PC-9 (cell line): ENCODE data around the gene SPATS2L. TPM values are rescaled to one million over a fixed set of nuclear protein-coding genes. Genes with fewer than 3 reads are reported as not detected.

Experiments used
- BruUV-seq: library from RNA; stranded (reverse); fragments of 400-500 nt; replicated peaks from 2 replicates; lab custom pipeline; 2021; lab: Mats Ljungman, UMichigan
- CTCF ChIA-PET: fragments of 300-600 bp; sonication (Branson Sonifier 250); formaldehyde crosslinking; loops from one replicate; lab custom pipeline; 2022; ENCODE audit warnings: antibody characterized with exemption; lab: Charles Lee
- POLR2A ChIA-PET: fragments of 300-600 bp; sonication (Branson Sonifier 250); formaldehyde crosslinking; loops from one replicate; lab custom pipeline; 2022; ENCODE audit warnings: antibody characterized with exemption; ENCODE audit not compliant: unreplicated experiment; lab: Charles Lee
- DNase-seq, 2 experiments: peaks; one replicate each; pipeline versions ENCODE4 v3.0.0 to v3.0.0-alpha.2; 2015 to 2022; ENCODE audit warnings: mixed read lengths in 1 of 2
- H2AFZ ChIP-seq: fragments of 200-600 bp; sonication (generic); 2 replicates; pipeline ENCODE4 v1.8.1; 2017; ENCODE audit warnings: antibody characterized with exemption
- H3F3A ChIP-seq: fragments of 200-600 bp; sonication (generic); 2 replicates; pipeline ENCODE4 v1.8.1; 2017; ENCODE audit warnings: antibody characterized with exemption, mild to moderate bottlenecking, low read depth; ENCODE audit not compliant: insufficient read depth
- H3K27ac ChIP-seq: fragments of 200-600 bp; sonication (generic); 2 replicates; pipeline ENCODE4 v1.6.1; 2016; ENCODE audit warnings: mixed run types
- H3K27me3 ChIP-seq: fragments of 200-600 bp; sonication (generic); 2 replicates; pipeline ENCODE4 v1.6.1; 2016; ENCODE audit warnings: low read depth, mixed run types; ENCODE audit not compliant: insufficient read depth
- H3K36me3 ChIP-seq: fragments of 200-600 bp; sonication (generic); 2 replicates; pipeline ENCODE4 v1.6.1; 2016; ENCODE audit warnings: low read depth, mixed run types
- H3K4me1 ChIP-seq: fragments of 200-600 bp; sonication (generic); replicated peaks from 2 replicates; pipeline ENCODE4 v1.6.1; 2016; ENCODE audit warnings: mixed run types; ENCODE audit not compliant: insufficient read depth
- H3K4me2 ChIP-seq: fragments of 200-600 bp; sonication (generic); 2 replicates; pipeline ENCODE4 v1.6.1; 2017; ENCODE audit warnings: mixed run types
- H3K4me3 ChIP-seq: fragments of 200-600 bp; sonication (generic); 2 replicates; pipeline ENCODE4 v1.6.1; 2016; ENCODE audit warnings: mixed run types
- H3K79me2 ChIP-seq: fragments of 200-600 bp; sonication (generic); 2 replicates; pipeline ENCODE4 v1.6.1; 2017; ENCODE audit warnings: low read depth, mixed run types
- H3K9me2 ChIP-seq: fragments of 200-600 bp; sonication (generic); 2 replicates; pipeline ENCODE4 v1.8.1; 2017; ENCODE audit warnings: mild to moderate bottlenecking; ENCODE audit not compliant: insufficient read depth
- H3K9me3 ChIP-seq: fragments of 200-600 bp; sonication (generic); 2 replicates; pipeline ENCODE4 v1.8.1; 2016; ENCODE audit warnings: low read depth; ENCODE audit not compliant: insufficient read depth
- H4K20me1 ChIP-seq: fragments of 200-600 bp; sonication (generic); 2 replicates; pipeline ENCODE4 v1.8.1; 2017; ENCODE audit not compliant: insufficient read depth
- CTCF ChIP-seq: fragments of 200-600 bp; sonication (generic); conservative IDR thresholded peaks from 2 replicates; pipeline ENCODE4 v1.6.1; 2017; ENCODE audit warnings: mixed run types, antibody characterized with exemption, mild to moderate bottlenecking, moderate library complexity
- EZH2 ChIP-seq: fragments of 200-600 bp; sonication (generic); IDR thresholded peaks from 2 replicates; pipeline ENCODE4 v1.8.0; 2017; ENCODE audit warnings: antibody characterized with exemption, low read depth
- intact Hi-C: fragments of 100-400 bp; cut with micrococcal nuclease; formaldehyde crosslinking; loops from one replicate; pipeline ENCODE4 v1.10.0; 2022; ENCODE audit not compliant: unreplicated experiment
- total RNA-seq: library from RNA; stranded (reverse); gene quantifications from 2 replicates; pipeline ENCODE4 v1.2.3, GENCODE V29; 2021

SPATS2L gene
- total RNA-seq, 1 experiment from 2014 or later = 199 TPM

GRCh38 chr2:200438846-200439245, 132.4 kb downstream of the SPATS2L start:
- POLR2A ChIA-PET = no interaction called here
- TF ChIP-seq CTCF (no peak), EZH2 (no peak)
- no TSS peak for BruUV-seq

GRCh38 chr2:200439981-200440380, 133.5 kb downstream of the SPATS2L start:
- peaks cover 56% of the 10 kb centered on the region for H3K36me3 ChIP-seq
- H3F3A ChIP-seq = no peaks in the 10 kb centered on the region
- H3K27ac ChIP-seq = no peak overlapping the region
- no TSS peak for BruUV-seq
- intact Hi-C loops = no loop called here
- no peak overlapping the region for H3K4me3 ChIP-seq
- no peaks in the 10 kb centered on the region for H3K9me3 ChIP-seq
- ChIA-PET POLR2A (no interaction called here), CTCF (no interaction called here)
- H3K79me2 ChIP-seq = no peaks in the 10 kb centered on the region
- H3K9me2 ChIP-seq = no peaks in the 10 kb centered on the region
- no peak overlapping the region for H2AFZ ChIP-seq
- H3K4me1 ChIP-seq = no peaks in the 10 kb centered on the region
- no peak overlapping the region for H3K4me2 ChIP-seq
- DNase-seq = no peak
- TF ChIP-seq EZH2 (no peak), CTCF (no peak)
- H4K20me1 ChIP-seq = no peaks in the 10 kb centered on the region; the same call in 1 of the 2 replicates
- H3K27me3 ChIP-seq = no peaks in the 10 kb centered on the region

More at GRCh38 chr2:200438846-200439245, 132.4 kb downstream of the SPATS2L start:
- no peak overlapping the region for H3K4me2 ChIP-seq
- CTCF ChIA-PET = no interaction called here
- no peak for DNase-seq
- no peaks in the 10 kb centered on the region; the same call in 1 of the 2 replicates for H4K20me1 ChIP-seq
- peaks cover 56% of the 10 kb centered on the region for H3K36me3 ChIP-seq
- H3K4me1 ChIP-seq = no peaks in the 10 kb centered on the region
- H2AFZ ChIP-seq = no peak overlapping the region
- H3F3A ChIP-seq = no peaks in the 10 kb centered on the region
- H3K79me2 ChIP-seq = no peaks in the 10 kb centered on the region
- H3K27ac ChIP-seq = no peak overlapping the region
- no peaks in the 10 kb centered on the region for H3K27me3 ChIP-seq
- H3K4me3 ChIP-seq = no peak overlapping the region
- intact Hi-C loops = no loop called here
- no peaks in the 10 kb centered on the region for H3K9me2 ChIP-seq
- no peaks in the 10 kb centered on the region for H3K9me3 ChIP-seq

- no peak overlapping the region for H3K4me3 ChIP-seq
- no peaks in the 10 kb centered on the region for H3K9me3 ChIP-seq
- ChIA-PET CTCF (no interaction called here), POLR2A (interaction anchor here (0.6 kb wide), 1 partner anchor 523 kb away, joined by 5 read pairs; no protein-coding TSS in a partner anchor)
- H3K4me1 ChIP-seq = no peaks in the 10 kb centered on the region
- no peaks in the 10 kb centered on the region; the same call in 1 of the 2 replicates for H3F3A ChIP-seq
- H3K27me3 ChIP-seq = no peaks in the 10 kb centered on the region
- no peak overlapping the region for H2AFZ ChIP-seq
- no peak overlapping the region for H3K4me2 ChIP-seq
- DNase-seq = no peak
- H3K79me2 ChIP-seq = no peaks in the 10 kb centered on the region
- intact Hi-C loops = no loop called here
- no peak for TF ChIP-seq EZH2
- TF ChIP-seq CTCF = no peak
- no peaks in the 10 kb centered on the region for H3K9me2 ChIP-seq
- peaks cover 40% of the 10 kb centered on the region for H3K36me3 ChIP-seq
- no peaks in the 10 kb centered on the region; the same call in 1 of the 2 replicates for H4K20me1 ChIP-seq
- no peak overlapping the region for H3K27ac ChIP-seq
- BruUV-seq = no TSS peak
Observed at GRCh38 chr2:200442471-200442870, 136.0 kb downstream of the SPATS2L start.
